Epidermal melanocyte (primary cell): ENCODE results near the gene ST7.

Experiments
- DNase-seq: peaks from one replicate; pipeline ENCODE4 v3.0.0; 2011; ENCODE audit warnings: low spot score; ENCODE audit not compliant: insufficient read length

Gene ST7

DNA sequence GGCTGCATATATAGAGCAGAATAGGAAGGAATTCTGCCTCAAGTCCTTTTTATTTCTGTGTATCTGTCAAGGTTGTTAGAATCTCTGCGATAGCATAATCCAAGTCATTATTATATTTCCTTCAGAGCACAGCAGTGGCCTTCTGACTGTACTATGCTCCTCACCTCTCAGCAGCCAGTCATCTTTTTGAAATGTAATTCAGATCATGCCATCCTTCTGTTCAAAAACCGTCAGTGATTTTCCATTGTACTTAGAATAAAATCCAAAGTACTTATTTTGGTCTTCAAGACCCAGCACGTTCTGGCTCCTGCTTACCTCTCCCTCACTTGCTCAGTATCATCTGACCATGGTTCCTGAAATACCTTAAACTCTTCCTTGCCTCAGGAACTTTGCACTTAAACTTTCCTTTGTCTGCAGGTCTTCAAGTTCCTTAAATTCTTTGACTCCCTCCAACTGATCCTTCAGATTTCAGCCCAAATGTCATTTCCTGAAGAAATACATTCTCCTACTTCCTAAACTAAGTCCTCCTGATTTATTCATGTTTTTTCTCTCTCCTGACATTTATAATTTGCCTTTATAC lies 112.4 kb downstream of the ST7 start:
- DNase-seq, result no peak

DNA sequence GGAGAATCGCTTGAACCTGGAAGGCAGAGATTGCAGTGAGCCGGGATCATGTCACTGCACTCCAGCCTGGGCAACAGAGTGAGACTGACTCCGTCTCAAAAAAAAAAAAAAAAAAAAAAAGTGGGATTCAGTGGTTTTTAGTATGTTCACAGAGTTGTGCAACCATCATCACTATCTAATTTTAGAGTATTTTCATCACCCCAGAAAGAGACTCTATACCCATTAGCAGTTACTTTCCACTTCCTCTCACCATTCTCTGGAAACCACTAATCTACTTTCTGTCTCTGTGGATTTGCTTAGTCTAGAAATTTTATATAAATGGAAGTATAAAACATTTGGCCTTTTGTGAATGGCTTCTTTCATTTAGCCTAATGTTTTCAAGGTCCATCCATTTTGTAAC lies 113.4 kb downstream of the ST7 start:
- no peak for DNase-seq

DNA sequence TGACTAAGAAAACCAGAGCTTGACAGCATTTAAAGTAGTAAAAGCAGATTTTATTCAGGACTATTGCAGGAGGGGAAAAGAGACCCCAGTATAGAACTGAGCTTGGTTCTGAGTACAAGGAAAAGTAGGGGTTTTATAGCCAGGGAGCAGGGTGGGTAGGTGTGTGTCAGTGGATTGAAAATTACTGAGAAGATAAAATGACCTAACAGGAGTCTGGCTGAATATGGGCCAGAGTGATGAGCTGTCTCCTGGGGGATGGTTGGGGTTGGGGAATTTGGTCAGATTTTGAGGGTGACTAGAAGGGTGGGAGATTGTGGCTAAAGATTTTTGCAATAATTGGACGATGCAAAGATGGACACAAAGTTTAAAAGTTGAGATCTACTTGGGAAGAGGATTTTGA lies 114.0 kb downstream of the ST7 start:
- no peak for DNase-seq

DNA sequence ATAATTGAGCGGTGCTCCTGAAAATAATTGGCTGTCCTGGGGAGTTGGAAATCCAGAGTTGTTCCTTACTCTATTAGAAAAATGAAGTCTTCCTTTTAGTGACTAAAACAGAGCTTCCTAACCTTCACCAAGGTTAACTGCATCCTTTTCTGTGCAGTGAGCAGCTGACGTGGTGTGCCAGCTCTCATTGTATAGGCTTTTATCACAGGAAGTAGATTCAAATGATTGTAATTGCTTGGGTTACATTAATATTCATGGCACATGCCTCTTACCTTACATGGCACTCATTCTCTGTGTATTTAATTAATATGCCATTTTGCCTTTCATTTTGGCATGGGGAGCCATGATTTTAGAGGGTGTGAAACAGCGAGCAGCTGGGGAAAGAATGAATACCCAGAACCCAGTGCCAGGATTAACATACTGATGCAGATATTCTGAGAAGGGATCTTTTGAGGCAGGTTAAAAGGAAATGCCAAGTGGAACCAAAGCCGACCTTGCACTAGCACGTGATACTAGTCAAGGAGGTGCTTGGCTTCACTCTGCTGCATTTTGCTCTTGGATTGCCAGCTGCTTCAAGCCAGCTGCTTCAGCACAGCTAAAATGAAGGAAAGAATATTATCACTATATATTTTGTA lies 115.3 kb downstream of the ST7 start:
- no peak for DNase-seq

DNA sequence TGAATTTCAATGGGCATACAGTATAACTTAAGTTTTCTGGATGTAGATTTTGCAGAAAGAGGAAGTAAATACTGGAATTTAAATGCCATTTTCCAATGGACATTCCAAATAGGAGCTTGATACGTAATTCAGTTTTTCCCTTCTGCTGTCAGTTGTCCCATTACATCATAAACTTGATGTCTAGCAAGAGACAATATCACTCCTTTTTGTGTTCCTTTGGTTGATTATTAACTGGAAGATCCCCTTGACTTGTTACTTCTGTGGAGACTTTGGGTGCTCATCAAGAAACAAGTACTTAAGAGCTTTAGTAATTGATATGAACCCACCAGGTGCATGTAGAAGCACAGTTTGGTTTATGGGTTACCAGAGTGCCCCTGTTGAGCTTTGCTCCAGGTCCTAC lies 116.1 kb downstream of the ST7 start:
- no peak for DNase-seq

DNA sequence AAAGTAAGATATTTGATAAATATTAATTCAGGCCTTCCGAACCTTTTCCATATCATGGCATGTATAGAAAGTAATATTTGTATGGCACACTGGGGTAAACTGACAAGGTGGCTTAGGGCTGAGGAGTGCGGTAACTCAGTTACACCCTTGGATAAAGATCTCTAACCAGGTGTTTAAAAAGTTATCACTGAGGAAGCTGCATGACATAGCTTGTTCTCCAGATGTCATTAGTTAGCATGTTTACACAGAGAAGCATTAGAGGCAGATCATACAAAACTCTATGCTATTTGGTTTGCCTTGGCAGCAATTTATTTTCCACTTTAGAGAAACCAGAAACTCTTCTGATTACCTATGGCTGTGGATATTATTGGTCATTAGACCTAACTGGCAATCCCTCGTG lies 118.2 kb downstream of the ST7 start:
- no peak for DNase-seq

DNA sequence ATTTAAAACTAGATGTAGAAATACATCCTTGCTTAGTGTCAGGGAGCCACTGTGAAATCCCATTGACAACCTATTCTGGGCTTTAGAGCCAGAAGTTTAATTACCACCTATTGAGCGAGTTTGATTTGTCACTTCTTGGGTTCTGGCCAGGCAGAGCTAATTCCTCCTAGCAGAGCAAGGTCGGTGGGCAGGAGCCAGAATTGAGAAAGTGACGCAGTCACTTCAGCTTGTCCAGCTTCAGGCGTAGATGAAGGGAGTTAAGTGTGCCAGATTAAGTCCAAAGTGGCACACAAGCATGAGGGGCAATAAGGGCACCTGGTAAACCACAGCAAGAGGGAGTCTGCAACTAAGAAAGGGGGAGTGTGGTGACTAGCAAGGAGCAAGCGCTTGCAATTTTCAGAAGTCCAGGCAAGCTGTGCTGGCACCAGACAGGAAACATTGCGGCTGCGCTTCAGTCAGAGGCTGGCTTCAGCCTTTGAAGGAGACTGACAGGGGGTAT lies 119.4 kb downstream of the ST7 start:
- DNase-seq, result no peak

DNA sequence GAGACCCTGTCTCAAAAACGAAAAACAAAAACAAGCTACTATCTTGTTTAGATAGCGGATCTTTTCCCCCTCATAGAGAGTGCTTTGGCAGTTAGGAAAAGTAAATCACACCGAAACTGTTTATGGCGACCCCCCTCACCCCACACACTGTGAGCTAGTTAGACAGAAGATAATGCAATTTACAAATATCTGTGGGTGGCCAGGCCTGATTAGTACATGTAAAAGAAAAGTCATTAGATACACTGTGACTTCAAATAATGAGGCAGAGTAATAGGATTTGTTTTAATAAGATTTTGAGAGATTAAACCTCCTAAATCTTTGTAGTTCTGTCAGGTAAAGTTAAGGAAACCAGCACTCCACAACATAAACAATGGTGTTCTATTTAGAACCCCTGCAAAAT lies 121.1 kb downstream of the ST7 start:
- DNase-seq, result no peak

DNA sequence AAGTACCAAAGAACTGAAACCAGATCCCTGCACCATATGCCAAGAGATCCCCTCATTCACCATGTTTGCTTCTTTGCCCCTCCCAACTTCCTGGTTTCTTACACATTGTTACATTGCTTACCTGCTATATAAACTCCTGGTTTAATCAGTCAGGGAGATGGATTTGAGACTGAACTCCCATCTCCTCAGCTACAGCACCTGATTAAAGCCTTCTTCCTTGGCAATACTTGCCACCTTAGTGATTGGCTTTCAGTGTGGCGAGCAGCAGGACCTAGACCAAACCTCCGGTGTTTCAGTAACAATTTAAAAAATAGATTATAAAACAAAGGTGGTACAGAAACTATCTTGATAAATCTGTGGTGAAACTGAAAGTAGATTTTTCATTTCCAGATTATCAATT lies 122.6 kb downstream of the ST7 start:
- DNase-seq, result no peak

DNA sequence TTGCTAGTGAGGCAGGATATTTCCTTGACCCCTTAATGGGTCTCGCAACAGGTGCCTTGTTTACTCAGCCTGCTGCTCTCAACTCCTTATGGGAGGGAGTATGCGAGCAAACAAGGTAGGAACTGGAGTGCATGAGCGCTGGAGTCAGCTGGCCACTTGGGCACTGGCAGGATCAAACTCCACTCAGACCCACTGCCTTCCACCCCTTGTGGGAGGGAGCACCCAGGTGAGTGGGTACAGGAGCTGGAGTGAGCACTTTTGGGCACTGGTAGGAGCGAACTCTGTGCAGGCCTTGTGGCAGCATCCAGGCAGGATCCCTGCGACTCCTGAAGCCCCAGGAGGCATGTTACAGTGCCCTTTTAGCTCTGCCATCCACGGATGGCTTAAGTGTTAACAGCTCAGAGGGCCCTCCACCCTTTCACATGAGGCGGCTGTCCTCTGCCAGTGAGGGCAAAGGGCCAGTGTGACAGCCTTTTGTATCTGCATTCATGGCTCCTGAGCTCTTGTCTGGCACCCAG lies 123.2 kb downstream of the ST7 start:
- DNase-seq, result no peak

DNA sequence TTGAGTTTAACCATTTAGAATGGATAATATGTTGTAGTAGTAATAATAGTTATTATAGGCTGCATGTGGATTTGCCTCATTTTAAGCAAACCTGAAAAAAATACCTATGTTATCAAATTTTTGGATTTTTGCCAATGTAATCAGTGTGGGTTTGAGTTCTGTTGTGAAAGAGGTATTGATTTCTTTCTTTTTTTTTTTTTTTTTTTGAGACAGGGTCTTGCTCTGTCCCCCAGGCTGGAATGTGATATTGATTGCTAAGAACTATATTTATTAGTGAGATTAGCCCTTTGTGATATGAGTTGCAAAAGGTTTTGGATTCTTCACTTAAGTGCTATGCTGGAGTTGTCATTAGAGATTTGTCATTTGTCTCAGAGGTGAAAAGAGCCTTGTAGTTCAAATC lies 124.4 kb downstream of the ST7 start:
- DNase-seq, result no peak

DNA sequence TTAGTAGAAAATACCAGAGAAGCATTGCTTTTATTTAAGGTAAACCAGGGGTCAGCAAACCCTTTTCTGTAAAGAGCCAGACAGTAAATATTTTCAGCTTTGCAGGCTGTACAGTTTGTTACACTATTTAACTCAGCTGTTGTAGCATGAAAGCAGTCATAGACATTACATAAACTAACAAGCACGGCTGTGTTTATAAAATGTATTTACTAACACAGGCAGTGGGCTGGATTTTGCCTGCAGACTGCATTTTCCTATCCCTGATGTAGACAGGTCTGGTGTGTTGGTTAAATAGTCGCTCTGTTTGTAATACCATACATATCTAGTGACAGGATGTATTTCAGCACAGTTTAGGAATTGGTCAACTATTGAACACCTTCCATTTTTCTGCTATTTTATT lies 129.3 kb downstream of the ST7 start:
- no peak for DNase-seq

DNA sequence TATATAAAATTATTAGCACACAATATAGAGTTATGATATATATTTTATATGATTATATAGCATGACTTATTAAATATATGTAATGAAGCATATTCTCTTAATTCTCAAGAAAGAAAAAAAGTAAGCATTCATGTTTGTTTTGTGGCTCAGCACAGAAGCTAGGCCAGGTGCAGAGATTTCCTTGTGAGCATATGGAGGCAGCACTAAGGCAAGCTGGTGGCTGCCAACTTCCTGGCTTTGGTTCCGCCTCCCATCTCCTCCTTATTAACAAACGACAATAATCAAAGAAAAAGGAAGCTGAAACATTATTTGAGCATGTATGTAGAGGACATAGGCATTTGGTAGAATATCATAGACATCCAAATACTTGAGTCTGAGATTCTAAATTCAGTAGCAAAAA lies 130.3 kb downstream of the ST7 start:
- DNase-seq, result no peak

DNA sequence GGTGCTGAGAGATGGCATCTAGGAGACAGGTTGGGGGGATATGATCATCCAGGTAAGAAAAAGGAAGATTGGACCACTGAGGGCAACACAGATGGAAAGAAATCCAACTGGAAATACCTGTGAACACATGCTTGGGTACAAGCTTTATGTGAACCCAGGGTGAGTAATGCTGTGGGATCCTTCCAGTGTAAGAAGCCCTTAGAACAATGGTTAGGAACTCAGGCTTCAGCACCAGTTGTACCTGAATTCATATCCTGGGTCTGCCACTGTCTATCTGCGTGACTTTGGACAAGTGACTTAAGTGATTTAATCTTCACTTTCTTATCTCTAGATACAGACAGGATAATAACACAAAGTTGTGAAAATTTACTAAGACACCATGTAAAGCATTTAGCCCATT lies 131.0 kb downstream of the ST7 start:
- no peak for DNase-seq

DNA sequence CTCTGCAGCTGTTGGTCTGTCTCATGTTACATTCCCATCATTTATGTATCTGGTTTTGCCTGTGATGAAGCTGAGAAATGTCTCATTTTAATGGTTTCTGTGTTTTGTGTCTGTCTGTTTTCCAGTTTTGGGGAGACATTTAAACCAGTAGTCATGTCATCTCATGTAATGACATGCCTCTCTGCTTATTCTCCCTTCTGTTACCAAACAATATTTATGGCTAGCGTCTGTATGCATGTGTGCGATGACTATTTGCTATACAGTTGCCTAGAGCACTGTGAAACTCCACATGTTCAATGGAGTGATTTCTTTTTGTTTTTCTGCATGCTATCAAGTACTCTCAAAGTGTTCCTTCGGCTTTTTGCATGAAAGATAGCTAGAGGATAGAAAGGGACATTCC lies 132.0 kb downstream of the ST7 start:
- no peak for DNase-seq

DNA sequence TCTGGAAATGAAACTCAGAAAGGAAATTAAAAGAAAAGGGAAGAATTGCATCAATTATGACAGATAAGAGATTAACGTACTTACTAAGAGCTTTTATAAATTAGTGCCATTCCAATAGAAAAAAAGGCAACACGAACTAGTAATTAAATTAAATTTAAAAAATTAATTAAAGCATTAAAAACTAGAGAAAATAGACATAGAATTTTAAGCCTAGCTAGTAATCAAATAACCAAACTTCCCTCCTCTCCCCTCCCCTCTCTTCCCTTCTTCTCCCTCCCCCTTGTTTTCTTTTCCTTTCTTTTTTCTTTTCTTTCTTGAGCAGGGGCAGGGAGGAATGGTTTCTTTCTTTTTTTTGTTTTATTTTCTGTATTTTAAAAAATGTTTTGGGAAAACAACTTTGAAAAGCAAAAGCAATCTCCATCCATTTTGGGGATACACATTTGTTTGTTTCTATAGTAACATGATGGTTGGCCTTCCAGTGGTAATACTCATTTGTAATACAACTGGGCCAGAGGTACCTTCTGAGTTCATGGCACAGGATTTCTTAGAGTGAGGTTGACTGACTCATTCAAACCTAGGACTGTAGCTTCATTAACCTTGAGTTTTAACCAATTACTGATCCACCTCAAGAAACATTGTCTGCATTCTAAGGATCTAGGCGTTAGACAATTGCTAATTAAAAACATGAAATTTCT lies 132.6 kb downstream of the ST7 start:
- no peak for DNase-seq

DNA sequence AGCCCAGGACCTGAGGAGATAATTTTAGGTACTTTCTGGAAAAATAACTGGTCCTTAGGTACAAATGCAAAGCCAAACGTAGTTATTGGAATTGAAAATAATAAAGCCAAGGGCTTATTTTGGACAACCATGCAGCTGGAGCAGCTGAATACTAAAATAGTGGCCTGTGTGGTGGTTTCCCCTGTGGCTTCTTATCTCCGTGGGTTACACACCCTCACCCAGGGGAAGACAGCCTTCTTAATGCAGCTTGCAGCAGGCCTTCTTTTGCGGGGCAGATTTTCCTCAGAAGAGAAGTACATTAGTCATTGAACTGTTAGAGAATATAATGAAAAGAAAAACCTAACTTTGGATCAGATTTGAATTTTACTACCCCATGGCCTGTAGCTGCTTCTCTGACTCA lies 133.5 kb downstream of the ST7 start:
- no peak for DNase-seq

DNA sequence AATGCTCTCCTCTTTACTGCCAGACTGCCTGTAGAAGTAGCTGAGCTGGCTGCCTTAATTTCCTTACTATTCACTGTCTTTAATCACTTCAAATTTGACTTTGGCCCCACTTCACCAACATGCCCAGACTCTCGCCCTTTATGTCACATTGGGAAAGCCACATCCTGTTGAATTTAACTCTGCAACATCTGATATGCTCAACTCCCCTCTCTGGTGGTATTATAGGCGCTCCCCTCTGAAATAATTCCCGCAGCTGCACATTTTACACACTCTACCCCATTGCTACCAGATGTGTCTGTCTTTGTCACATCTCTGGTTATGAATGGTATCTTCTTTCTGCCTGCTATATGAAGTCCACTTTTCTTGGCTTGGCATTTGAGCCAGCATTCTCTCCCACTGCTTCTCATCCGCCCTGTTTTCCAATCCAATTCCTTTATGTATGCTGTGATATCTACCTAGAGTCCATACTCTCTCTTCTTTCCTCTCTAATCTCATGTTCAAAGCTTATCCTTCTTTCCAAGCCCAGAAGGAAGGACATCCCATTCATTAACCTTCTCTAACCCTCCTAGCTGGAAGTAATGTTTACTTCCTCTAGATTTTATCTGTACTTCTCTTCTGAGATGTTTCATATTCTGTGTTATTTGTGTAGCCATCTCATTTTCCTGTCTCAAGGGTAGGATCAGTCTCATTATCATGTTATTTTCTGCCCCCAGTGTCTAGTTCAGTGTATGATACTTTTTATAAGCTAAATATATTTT lies 134.5 kb downstream of the ST7 start:
- DNase-seq, result no peak

DNA sequence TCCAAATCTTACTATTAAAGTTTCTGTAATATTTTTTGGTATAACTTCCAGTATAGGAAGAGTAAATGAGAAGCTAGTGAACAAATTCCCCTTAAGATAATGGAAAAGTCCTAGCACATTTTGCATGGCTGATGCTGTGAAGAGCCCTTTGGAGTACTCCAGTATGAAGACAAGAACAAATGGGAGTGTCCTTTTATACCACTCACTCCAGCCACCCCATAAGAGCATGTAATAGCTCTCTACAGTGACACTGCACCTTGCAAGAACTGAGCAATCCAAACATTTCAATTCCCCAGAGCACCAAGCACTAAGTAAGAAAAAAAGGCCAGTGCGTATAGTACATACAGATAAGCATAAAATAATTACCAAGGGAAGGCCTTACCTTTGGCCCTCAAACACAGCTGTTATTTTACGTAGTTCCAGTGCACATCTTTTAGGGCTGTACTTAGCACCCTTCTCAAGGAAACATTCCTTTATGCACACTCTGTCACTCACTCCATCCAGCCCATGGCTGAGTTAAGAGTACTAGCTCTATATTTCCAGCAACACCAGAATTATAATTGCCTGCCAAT lies 135.4 kb downstream of the ST7 start:
- no peak for DNase-seq

DNA sequence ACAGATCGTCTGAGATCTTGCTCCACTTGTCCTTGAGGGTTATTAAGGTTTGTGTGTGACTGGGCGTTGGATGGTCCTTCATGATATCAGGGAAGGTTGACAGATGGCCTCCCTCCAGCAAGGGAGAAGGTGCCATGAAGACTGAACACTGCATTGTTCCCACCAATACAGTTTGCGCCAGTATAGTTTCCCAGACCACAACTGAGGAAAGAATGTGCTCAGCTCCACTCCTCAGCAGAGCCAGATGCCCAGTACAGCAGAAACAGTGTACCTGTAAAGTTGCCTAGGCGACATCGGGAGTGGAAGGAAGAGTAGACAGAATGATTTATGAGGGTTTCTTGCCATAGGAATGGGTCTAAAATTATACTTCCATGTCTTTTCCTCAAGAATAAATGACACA lies 137.5 kb downstream of the ST7 start:
- DNase-seq, result no peak

DNA sequence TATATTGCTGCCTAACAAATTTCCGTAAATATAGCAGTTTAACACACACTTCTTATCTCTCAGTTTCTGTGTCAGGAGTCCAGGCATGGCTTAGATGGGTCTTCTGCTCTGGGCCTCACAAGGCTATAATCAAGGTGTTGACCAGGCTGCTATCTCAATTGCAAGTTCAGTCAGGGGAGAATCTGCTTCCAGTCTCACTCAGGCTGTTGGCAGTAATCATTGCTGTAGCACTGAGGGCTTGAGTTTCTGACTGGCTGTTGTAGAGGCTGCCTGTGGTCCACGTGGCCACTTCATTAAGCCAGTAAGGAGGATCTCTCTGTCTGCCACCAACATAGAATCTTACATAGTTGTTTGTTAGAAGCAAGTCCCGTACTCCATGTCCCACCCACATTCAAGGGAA lies 138.4 kb downstream of the ST7 start:
- no peak for DNase-seq

DNA sequence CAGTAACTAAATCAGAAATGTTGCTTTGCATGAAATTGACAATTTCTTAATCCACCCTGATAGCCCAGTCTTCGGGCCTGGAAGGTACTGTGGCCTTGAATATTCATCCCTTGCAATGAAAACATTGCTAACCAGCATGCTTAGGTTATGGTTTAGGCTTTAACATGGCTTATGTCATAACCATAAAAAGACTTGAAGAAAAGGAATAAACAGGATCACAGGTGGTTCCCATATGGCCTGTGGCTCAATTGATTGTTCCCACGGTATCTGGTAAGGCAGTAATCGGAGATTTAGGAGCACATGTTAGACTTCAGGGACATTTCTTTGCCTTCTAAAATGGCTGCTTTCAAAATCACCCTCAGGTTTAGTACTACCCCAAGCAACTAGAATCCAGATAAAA lies 139.5 kb downstream of the ST7 start:
- DNase-seq, result no peak
